ELR (cell line): ENCODE data around the gene LRRC74B.
"Not testable (repeated sequence)": the region's sequence is repeated elsewhere in the genome, so short reads cannot be mapped to it uniquely, and the experiment has no call there.

Experiments used
- DNase-seq: peaks from one replicate; pipeline ENCODE4 v3.0.0-alpha.2; 2015; ENCODE audit warnings: low read depth

Gene LRRC74B, protein sequence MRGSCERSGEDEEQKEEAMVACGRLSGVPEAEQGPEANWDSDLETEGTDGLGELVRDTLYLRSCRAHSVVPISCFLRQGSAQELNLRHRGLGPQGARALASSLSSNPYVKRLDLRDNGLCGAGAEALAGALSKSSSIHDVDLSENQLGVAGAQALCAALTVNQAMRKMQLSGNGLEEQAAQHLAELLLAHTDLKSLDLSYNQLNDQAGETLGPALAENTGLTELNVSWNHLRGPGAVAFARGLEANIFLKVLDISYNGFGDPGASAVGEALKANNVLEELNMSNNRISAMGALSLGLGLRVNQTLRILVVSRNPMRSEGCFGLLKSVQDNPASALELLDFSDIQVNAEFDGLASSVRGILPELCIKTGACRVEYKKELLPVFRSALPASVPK

GRCh38 chr22:21045585-21046294 is at the start of gene LRRC74B:
Gene LRRC74B, plus strand, starts transcription at chr22:21045946. Its CDS starts 41 bp downstream, at chr22:21045987.
- DNase-seq = peak; percentile 93

DNA sequence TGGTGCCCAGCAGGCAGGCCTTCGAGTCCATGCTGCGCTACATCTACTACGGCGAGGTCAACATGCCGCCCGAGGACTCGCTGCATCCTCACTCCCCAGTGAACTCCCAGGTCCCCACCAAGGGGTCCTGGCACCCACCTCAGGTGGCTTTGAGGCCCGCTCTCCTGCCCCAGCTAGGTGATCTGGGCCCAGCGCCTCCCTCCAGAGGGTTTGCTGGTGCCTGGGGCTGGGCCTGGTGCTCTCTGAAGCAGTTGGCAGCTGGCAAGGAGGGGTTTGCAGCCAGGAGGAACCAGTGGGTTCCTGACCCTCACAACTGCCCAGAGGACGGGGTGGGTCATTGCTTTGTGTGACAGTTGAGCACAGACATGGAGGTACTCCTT is 49.7 kb upstream of the LRRC74B start:
- no peak for DNase-seq

- DNase-seq = no peak
Measured at GRCh38 chr22:20996598-20997535, 48.9 kb upstream of the LRRC74B start.

GRCh38 chr22:20997536-20998257 is 48.0 kb upstream of the LRRC74B start:
- DNase-seq = no peak

- DNase-seq = peak; percentile 53
Measured at GRCh38 chr22:20998411-20999336, 47.1 kb upstream of the LRRC74B start.

DNA sequence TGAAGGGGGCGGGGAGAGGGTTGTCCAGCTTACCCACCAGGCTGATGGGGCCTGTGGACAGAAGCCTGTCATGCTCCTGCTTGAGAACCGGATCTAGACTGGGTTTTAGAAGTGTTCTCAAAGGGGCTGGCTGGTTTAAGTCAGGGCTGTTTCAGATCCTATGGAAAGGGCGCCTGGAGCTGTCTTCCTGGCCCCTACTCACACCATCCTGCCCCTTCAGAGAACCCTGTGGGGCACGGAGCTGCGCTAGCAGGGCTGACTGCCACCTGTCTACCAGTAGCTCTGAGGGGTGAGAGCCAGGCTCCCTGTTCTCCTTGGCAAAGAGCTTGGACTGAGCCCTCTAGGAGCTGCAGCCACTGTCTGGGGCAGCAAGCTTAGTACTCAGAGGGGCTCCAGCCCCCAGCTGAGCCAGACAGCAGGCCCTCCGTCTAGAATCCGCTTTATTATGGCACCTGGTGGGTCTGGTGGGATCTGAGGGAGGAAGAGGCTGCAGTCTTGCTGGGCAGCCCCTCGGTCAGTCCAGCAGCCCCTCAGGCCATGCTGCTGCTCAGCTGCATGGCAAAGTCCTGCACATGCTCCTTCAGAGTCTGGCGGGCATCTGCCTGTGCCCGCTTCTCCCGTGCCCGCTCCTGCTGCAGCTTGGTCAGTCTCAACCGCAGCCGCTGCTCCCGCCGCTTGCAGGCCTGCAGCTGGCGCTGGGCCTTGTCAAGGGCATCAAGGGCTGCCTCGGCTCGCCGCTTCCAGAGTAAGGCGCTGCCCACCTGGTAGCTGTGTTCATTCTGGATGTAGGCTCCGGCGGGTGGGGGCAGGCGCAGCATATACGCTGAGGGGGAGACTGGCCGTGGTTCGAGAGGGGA is 46.2 kb upstream of the LRRC74B start:
- DNase-seq = no peak

GRCh38 chr22:21000207-21000986 is 45.3 kb upstream of the LRRC74B start:
- DNase-seq = no peak

DNA sequence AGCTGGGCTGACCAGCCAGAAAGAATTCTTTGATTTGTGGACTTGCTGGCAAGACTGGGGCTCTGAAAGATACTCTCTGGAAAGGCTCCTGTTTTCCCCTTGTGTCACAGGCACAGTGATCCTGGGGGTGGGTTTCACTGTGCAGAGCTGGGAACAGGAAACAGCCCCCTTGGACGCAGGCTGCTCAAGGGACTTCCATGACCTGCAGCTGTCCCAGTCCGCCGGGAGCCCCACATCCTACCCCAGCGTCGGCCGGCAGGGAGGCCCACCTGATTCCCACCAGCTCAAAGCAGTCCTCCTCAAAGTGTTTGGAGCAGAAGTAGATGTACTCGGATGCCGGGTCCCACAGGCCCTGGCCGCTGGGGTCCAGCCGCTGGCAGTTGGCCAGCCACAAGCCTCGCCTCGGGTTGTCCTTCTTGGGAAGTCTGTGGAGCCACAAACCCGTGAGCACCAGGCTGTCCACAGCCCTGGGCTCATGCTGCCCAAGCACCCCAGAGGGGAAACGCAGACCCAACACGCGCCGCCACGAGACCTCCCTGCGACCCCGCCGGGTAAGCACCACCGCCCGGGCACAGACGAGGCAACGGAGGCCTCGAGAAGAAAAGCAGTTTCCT is 44.7 kb upstream of the LRRC74B start:
- DNase-seq = peak; percentile 30

GRCh38 chr22:21001601-21002325 is 44.0 kb upstream of the LRRC74B start, which contains the start of gene THAP7:
Gene THAP7, minus strand, starts transcription at chr22:21002118. Its CDS starts 207 bp downstream, at chr22:21001911.
- peak; percentile 95 for DNase-seq

DNA sequence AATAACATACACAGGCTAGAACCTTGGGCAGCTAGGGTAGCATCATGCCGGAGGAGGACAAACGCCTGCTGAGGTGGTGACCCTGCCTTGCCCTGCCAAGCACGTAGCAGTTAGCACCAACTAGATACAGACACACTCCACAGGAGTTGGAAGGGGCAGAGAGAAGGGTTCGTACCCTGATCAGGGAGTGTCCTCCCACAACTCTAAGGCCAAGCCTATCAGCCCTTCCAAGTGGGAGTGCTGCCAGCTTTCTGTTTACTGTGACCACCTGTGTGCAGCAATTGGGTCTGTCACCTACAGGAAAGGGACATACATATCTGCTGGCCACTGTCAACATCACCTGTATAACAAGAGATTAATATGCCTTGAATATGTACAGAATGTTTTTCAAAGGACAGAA is 42.0 kb upstream of the LRRC74B start:
- DNase-seq = no peak

GRCh38 chr22:21009208-21009607 is 36.5 kb upstream of the LRRC74B start:
- not testable (repeated sequence) for DNase-seq

GRCh38 chr22:21009638-21010425 is 35.9 kb upstream of the LRRC74B start:
- DNase-seq = peak; percentile 60

DNA sequence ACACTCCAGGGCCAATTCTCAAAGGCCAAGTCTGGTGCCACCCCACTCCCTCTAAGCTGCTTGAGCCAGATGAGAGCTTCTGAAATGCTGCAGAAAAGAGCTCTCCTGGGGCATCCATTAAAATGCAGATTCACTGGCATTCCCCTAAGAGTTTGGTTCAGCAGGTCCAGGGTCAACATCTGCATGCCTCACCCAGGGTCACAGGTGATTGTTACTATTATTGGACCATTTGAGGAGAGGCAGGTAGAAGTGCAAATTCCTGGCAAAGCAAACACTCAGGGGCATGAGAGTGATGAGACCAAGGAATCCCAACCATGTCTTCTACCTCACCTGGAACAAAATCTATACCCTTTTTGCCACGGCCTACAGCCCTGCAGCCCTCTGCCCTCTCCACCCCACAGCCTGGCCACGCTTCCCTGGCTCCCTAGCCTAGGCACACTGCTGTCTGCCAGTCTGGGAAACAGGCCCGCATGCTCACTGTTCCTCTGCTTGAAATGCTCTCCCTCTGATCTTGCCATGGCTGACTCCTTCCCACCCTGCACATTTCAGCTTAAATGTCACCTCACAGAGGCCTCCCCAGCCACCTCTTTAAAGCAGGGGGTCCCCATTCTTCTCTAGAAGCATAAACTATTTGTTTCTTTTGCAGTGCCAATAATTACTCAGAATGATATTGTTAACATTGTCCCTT is 35.2 kb upstream of the LRRC74B start:
- no peak for DNase-seq

GRCh38 chr22:21012446-21013407 is 33.0 kb upstream of the LRRC74B start:
- DNase-seq = no peak
